Panc1 (cell line): ENCODE results near the gene SCAMP5. TPM values are rescaled to one million over a fixed set of nuclear protein-coding genes. Genes with fewer than 3 reads are reported as not detected.

Experiments
- ATAC-seq: fragments of 200-7000 bp; cut with Tn5 transposase; 2 replicates; pipeline ENCODE4 v1.9.1; 2020; ENCODE audit warnings: mild to moderate bottlenecking, moderate library complexity
- BruUV-seq: library from RNA; stranded (reverse); fragments of 400-500 nt; replicated peaks from 2 replicates; lab custom pipeline; 2021; lab: Mats Ljungman, UMichigan
- CTCF ChIA-PET: fragments of 300-600 bp; sonication (Branson Sonifier 250); formaldehyde crosslinking; loops from one replicate; lab custom pipeline; 2022; ENCODE audit warnings: antibody characterized with exemption; lab: Charles Lee
- POLR2A ChIA-PET: fragments of 300-600 bp; sonication (Branson Sonifier 250); formaldehyde crosslinking; loops from one replicate; lab custom pipeline; 2022; ENCODE audit warnings: antibody characterized with exemption; lab: Charles Lee
- DNase-seq: peaks from one replicate; pipeline ENCODE4 v3.0.0-alpha.2; 2010; ENCODE audit warnings: low read depth, low spot score
- H3K27ac ChIP-seq: 2 replicates; pipeline ENCODE4 v1.5.1; 2011; ENCODE audit warnings: mild to moderate bottlenecking, low read length, inconsistent platforms
- H3K27me3 ChIP-seq: fragments of 200-500 bp; sonication (Bioruptor generic); 2 replicates; pipeline ENCODE4 v1.6.0; 2014; ENCODE audit warnings: low read length, inconsistent platforms; ENCODE audit not compliant: control insufficient read depth, insufficient read depth
- H3K36me3 ChIP-seq: fragments of 200-500 bp; sonication (Bioruptor generic); 2 replicates; pipeline ENCODE4 v1.5.1; 2014; ENCODE audit warnings: inconsistent platforms, mild to moderate bottlenecking, low read length, moderate library complexity; ENCODE audit not compliant: control insufficient read depth, insufficient read depth
- H3K4me1 ChIP-seq: 2 replicates; pipeline ENCODE4 v1.5.1; 2011; ENCODE audit warnings: inconsistent platforms, mild to moderate bottlenecking, low read length, moderate library complexity; ENCODE audit not compliant: control insufficient read depth, insufficient read depth
- H3K4me3 ChIP-seq, 2 experiments: 2 replicates each; pipeline ENCODE4 v1.5.1; 2011 to 2012; ENCODE audit warnings: low read depth in 2 of 2, low read length in 2 of 2, mild to moderate bottlenecking in 2 of 2, inconsistent platforms in 1 of 2, moderate library complexity in 1 of 2
- H3K9me3 ChIP-seq: fragments of 200-500 bp; sonication (Bioruptor generic); 2 replicates; pipeline ENCODE4 v1.5.1; 2014; ENCODE audit warnings: low read depth, mild to moderate bottlenecking, inconsistent platforms, low read length, moderate library complexity; ENCODE audit not compliant: control insufficient read depth, insufficient read depth
- POLR2AphosphoS5 ChIP-seq: IDR thresholded peaks from 2 replicates; pipeline ENCODE4 v1.6.1; 2012; ENCODE audit warnings: mild to moderate bottlenecking, low read depth, low read length, moderate library complexity
- REST ChIP-seq, 2 experiments: IDR thresholded peaks; 2 replicates each; pipeline ENCODE4 v1.6.1; 2011 to 2012; ENCODE audit warnings: low read depth in 2 of 2, control low read depth in 1 of 2, low read length in 1 of 2, mild to moderate bottlenecking in 1 of 2, moderate library complexity in 1 of 2; ENCODE audit not compliant: insufficient read depth in 1 of 2
- SIN3A ChIP-seq: IDR thresholded peaks from 2 replicates; pipeline ENCODE4 v1.6.1; 2012; ENCODE audit warnings: low read depth, mild to moderate bottlenecking, low read length, moderate library complexity, borderline replicate concordance; ENCODE audit not compliant: insufficient read depth
- TCF7L2 ChIP-seq: IDR thresholded peaks from 2 replicates; pipeline ENCODE4 v1.6.1; 2011; ENCODE audit warnings: mild to moderate bottlenecking, low read depth, low read length, inconsistent platforms
- in situ Hi-C: cut with HindIII; loops from 2 replicates; pipeline ENCODE4 v1.10.0; 2016; ENCODE audit warnings: low sequenced_read_pairs, low pct_unique_long_range_greater_than_20kb
- intact Hi-C: fragments of 100-400 bp; cut with micrococcal nuclease; formaldehyde crosslinking; loops from one replicate; pipeline ENCODE4 v1.10.0; 2022; ENCODE audit not compliant: unreplicated experiment
- total RNA-seq: library from RNA; stranded (reverse); gene quantifications from one replicate; pipeline ENCODE4 v1.2.1, GENCODE V29; 2021; ENCODE audit not compliant: unreplicated experiment
- TF ChIP-seq, protein P1 (sequence below): fragments of 450-650 bp; IDR thresholded peaks from 2 replicates; pipeline ENCODE4 v1.5.1; 2017; ENCODE audit warnings: mild to moderate bottlenecking

SCAMP5 gene
- total RNA-seq, 1 experiment from 2014 or later: 11.2 TPM

- intact Hi-C loops: no loop called here
- in situ Hi-C loops: no loop called here
- ChIA-PET POLR2A (no interaction called here), CTCF (no interaction called here)
- Histone ChIP-seq H3K27me3 (no peaks in the 10 kb centered on the region), H3K36me3 (no peaks in the 10 kb centered on the region), H3K9me3 (no peaks in the 10 kb centered on the region), H3K4me3 (no peak overlapping the region), H3K4me1 (no peaks in the 10 kb centered on the region), H3K27ac (no peak overlapping the region)
- TF ChIP-seq, protein P1, sequence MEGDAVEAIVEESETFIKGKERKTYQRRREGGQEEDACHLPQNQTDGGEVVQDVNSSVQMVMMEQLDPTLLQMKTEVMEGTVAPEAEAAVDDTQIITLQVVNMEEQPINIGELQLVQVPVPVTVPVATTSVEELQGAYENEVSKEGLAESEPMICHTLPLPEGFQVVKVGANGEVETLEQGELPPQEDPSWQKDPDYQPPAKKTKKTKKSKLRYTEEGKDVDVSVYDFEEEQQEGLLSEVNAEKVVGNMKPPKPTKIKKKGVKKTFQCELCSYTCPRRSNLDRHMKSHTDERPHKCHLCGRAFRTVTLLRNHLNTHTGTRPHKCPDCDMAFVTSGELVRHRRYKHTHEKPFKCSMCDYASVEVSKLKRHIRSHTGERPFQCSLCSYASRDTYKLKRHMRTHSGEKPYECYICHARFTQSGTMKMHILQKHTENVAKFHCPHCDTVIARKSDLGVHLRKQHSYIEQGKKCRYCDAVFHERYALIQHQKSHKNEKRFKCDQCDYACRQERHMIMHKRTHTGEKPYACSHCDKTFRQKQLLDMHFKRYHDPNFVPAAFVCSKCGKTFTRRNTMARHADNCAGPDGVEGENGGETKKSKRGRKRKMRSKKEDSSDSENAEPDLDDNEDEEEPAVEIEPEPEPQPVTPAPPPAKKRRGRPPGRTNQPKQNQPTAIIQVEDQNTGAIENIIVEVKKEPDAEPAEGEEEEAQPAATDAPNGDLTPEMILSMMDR: no peak
- no peak for TF ChIP-seq POLR2AphosphoS5
- TF ChIP-seq SIN3A: no peak
- no peak for TF ChIP-seq REST (IDR thresholded peaks at IDR 0.05; ENCODE audit: insufficient read depth in 1 of 2, low read depth in 2 of 2, low read length in 1 of 2)
- DNase-seq: no peak
- 0 out of 2 replicates have a peak, but pooled peaks have one; percentile 32 for ATAC-seq
- no TSS peak for BruUV-seq
Measured at GRCh38 chr15:75056036-75056435, 60.7 kb downstream of the SCAMP5 start.

- in situ Hi-C loops: no loop called here
- intact Hi-C loops: no loop called here
- no peaks in the 10 kb centered on the region for H3K9me3 ChIP-seq
- no peaks in the 10 kb centered on the region for H3K36me3 ChIP-seq
- POLR2A ChIA-PET: interaction anchor here (0.6 to 0.7 kb wide), 2 partner anchors 9 to 16 kb away, joined by 3 to 6 read pairs; no protein-coding TSS in a partner anchor
- TSS peak; percentile 15 for BruUV-seq
- no peaks in the 10 kb centered on the region for H3K27me3 ChIP-seq
- CTCF ChIA-PET: no interaction called here
- no peak for TF ChIP-seq REST (IDR thresholded peaks at IDR 0.05; ENCODE audit: insufficient read depth in 1 of 2, low read depth in 2 of 2, low read length in 1 of 2)
- TF ChIP-seq, protein P1: no peak
- TF ChIP-seq SIN3A: no peak
- TF ChIP-seq TCF7L2: no peak
- TF ChIP-seq POLR2AphosphoS5: no peak
- H3K4me3 ChIP-seq: no peak overlapping the region
- ATAC-seq: no peak
- H3K27ac ChIP-seq: no peak overlapping the region
- no peaks in the 10 kb centered on the region for H3K4me1 ChIP-seq
- no peak for DNase-seq
Measured at GRCh38 chr15:75058127-75058905, 63.0 kb downstream of the SCAMP5 start.
